ENCODE results near the gene PDZD2. TPM values are rescaled to one million over a fixed set of nuclear protein-coding genes. Genes with fewer than 3 reads are reported as not detected.

Gene PDZD2
- total RNA-seq, 1 experiment from 2014 or later = 0.37 TPM

GRCh38 chr5:31901807-31902530 is 263.0 kb downstream of the PDZD2 start:
- H3K36me3 ChIP-seq (ENCODE audit: control insufficient read depth in 1 of 2, insufficient read depth in 2 of 2, low read length in 2 of 2) = no peaks in the 10 kb centered on the region
- DNase-seq (ENCODE audit: low read depth, low spot score) = no peak
- no peak for TF ChIP-seq YY1 (IDR thresholded peaks at IDR 0.05; ENCODE audit: extremely low read depth, insufficient replicate concordance, low read depth, low read length)
- TF ChIP-seq SP1 (IDR thresholded peaks at IDR 0.05; ENCODE audit: low read depth) = no peak
- TF ChIP-seq RAD21 (IDR thresholded peaks at IDR 0.05; ENCODE audit: low read depth) = no peak
- TF ChIP-seq POLR2A (IDR thresholded peaks at IDR 0.05; ENCODE audit: borderline replicate concordance, extremely low read depth, insufficient read depth, insufficient read length) = no peak
- no peak for TF ChIP-seq CTCF (IDR thresholded peaks at IDR 0.05 in 2 of 3, conservative IDR thresholded peaks at IDR 0.05 in 1 of 3; ENCODE audit: borderline replicate concordance in 1 of 3, insufficient read depth in 1 of 3, low read depth in 2 of 3, low read length in 2 of 3)
- no peak for TF ChIP-seq EZH2phosphoT487 (IDR thresholded peaks at IDR 0.05; ENCODE audit: borderline replicate concordance)
- no peak for TF ChIP-seq ZNF274 (IDR thresholded peaks at IDR 0.05; ENCODE audit: low read depth, low read length)
- TF ChIP-seq JUND (IDR thresholded peaks at IDR 0.05) = no peak
- TF ChIP-seq, protein P1, sequence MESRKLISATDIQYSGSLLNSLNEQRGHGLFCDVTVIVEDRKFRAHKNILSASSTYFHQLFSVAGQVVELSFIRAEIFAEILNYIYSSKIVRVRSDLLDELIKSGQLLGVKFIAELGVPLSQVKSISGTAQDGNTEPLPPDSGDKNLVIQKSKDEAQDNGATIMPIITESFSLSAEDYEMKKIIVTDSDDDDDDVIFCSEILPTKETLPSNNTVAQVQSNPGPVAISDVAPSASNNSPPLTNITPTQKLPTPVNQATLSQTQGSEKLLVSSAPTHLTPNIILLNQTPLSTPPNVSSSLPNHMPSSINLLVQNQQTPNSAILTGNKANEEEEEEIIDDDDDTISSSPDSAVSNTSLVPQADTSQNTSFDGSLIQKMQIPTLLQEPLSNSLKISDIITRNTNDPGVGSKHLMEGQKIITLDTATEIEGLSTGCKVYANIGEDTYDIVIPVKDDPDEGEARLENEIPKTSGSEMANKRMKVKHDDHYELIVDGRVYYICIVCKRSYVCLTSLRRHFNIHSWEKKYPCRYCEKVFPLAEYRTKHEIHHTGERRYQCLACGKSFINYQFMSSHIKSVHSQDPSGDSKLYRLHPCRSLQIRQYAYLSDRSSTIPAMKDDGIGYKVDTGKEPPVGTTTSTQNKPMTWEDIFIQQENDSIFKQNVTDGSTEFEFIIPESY (IDR thresholded peaks at IDR 0.05; ENCODE audit: extremely low read depth, insufficient replicate concordance, low read length) = no peak
- no peak for TF ChIP-seq ZFX (IDR thresholded peaks at IDR 0.05)
- no peak for TF ChIP-seq EGR1 (IDR thresholded peaks at IDR 0.05; ENCODE audit: low read depth)
- no peak for TF ChIP-seq MAX (IDR thresholded peaks at IDR 0.05)
- no peak for TF ChIP-seq TCF7L2 (IDR thresholded peaks at IDR 0.05; ENCODE audit: borderline replicate concordance, extremely low read depth, insufficient read depth, insufficient read length)
- no peak overlapping the region for H3K27ac ChIP-seq (ENCODE audit: low read depth, low read length)
- H3K4me2 ChIP-seq (ENCODE audit: low read length) = no peak overlapping the region
- no peaks in the 10 kb centered on the region for H3K9me2 ChIP-seq (ENCODE audit: insufficient read depth)
- CTCF ChIA-PET = no interaction called here
- H3K9ac ChIP-seq (ENCODE audit: low read length) = no peak overlapping the region
- no TSS peak for BruUV-seq (replicated peaks)
- H2AFZ ChIP-seq (ENCODE audit: low read depth, low read length, poor library complexity, severe bottlenecking) = no peak overlapping the region
- H3K9me3 ChIP-seq (ENCODE audit: control insufficient read depth in 1 of 2, insufficient read depth in 1 of 2, low read depth in 1 of 2, low read length in 2 of 2) = no peaks in the 10 kb centered on the region
- intact Hi-C loops (cut with micrococcal nuclease) = no loop called here
- no peaks in the 10 kb centered on the region for H3K4me1 ChIP-seq (ENCODE audit: control insufficient read depth in 1 of 2, insufficient read depth in 2 of 2, low read length in 2 of 2)
- no peaks in the 10 kb centered on the region for H3K79me2 ChIP-seq (ENCODE audit: insufficient read depth, low read length)
- POLR2A ChIA-PET = no interaction called here
- RAD21 ChIA-PET (ENCODE audit: low non-redundant PET in 1 of 2, low total read pairs in 2 of 2, uncharacterized antibody in 2 of 2, unreplicated experiment in 2 of 2) = no interaction called here
- no peaks in the 10 kb centered on the region for H3K27me3 ChIP-seq (ENCODE audit: insufficient read depth, low read length)
- ATAC-seq = no peak
- H4K20me1 ChIP-seq (ENCODE audit: insufficient read depth) = no peaks in the 10 kb centered on the region
- H3K4me3 ChIP-seq (replicated peaks in 1 of 2; ENCODE audit: low read depth in 1 of 2, low read length in 2 of 2) = no peak overlapping the region
